Upper lobe of right lung (tissue), 1 donor: ENCODE measurements around the gene SFXN4. TPM values are rescaled to one million over a fixed set of nuclear protein-coding genes. Genes with fewer than 3 reads are reported as not detected.
"Not testable (repeated sequence)": the region's sequence is repeated elsewhere in the genome, so short reads cannot be mapped to it uniquely, and the experiment has no call there.

ENCODE experiments used
- ATAC-seq: fragments of 200-7000 bp; cut with Tn5 transposase; one replicate; pipeline ENCODE4 v1.9.1; 2020; ENCODE audit warnings: mild to moderate bottlenecking, moderate library complexity
- DNase-seq: peaks from one replicate; pipeline ENCODE4 v3.0.0-alpha.2; 2020
- H3K27ac ChIP-seq: fragments of 200-600 bp; one replicate; pipeline ENCODE4 v1.8.0; 2022
- H3K27me3 ChIP-seq: fragments of 200-600 bp; one replicate; pipeline ENCODE4 v1.8.0; 2022; ENCODE audit warnings: mild to moderate bottlenecking
- H3K36me3 ChIP-seq: fragments of 200-600 bp; one replicate; pipeline ENCODE4 v1.8.0; 2022
- H3K4me1 ChIP-seq: fragments of 200-600 bp; one replicate; pipeline ENCODE4 v1.8.0; 2022
- H3K4me3 ChIP-seq: fragments of 200-600 bp; one replicate; pipeline ENCODE4 v1.8.0; 2022; ENCODE audit warnings: mild to moderate bottlenecking
- H3K9me3 ChIP-seq: fragments of 200-600 bp; one replicate; pipeline ENCODE4 v1.8.0; 2022
- intact Hi-C: fragments of 100-400 bp; cut with DNase I; formaldehyde crosslinking; loops from one replicate; pipeline ENCODE4 v1.11.0; 2022
- total RNA-seq: library from RNA; stranded (reverse); fragmentation: NEBNext Ultra II Directional; extraction: Animal tissue kit (Norgen Biotek cat#: 25700); gene quantifications from one replicate; pipeline ENCODE4 v1.2.1, GENCODE V29; 2021
- TF ChIP-seq, protein P1 (sequence below): fragments of 200-600 bp; IDR thresholded peaks from one replicate; pipeline ENCODE4 v1.8.0; 2022; ENCODE audit warnings: antibody characterized with exemption
- donor health status: DM: no; HTN: yes; CAD: no; lungs with severe emphysema.

Gene SFXN4
- total RNA-seq, 1 donor from 2014 or later = 20.8 TPM

- Histone ChIP-seq H3K36me3 (no peaks in the 10 kb centered on the region), H3K27me3 (no peaks in the 10 kb centered on the region), H3K4me1 (peaks cover 10% of the 10 kb centered on the region), H3K27ac (no peak overlapping the region), H3K9me3 (no peaks in the 10 kb centered on the region), H3K4me3 (no peak overlapping the region)
- DNase-seq = no peak
- no peak for ATAC-seq
- intact Hi-C loops = no loop called here
- TF ChIP-seq, protein P1, sequence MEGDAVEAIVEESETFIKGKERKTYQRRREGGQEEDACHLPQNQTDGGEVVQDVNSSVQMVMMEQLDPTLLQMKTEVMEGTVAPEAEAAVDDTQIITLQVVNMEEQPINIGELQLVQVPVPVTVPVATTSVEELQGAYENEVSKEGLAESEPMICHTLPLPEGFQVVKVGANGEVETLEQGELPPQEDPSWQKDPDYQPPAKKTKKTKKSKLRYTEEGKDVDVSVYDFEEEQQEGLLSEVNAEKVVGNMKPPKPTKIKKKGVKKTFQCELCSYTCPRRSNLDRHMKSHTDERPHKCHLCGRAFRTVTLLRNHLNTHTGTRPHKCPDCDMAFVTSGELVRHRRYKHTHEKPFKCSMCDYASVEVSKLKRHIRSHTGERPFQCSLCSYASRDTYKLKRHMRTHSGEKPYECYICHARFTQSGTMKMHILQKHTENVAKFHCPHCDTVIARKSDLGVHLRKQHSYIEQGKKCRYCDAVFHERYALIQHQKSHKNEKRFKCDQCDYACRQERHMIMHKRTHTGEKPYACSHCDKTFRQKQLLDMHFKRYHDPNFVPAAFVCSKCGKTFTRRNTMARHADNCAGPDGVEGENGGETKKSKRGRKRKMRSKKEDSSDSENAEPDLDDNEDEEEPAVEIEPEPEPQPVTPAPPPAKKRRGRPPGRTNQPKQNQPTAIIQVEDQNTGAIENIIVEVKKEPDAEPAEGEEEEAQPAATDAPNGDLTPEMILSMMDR = no peak
Observed at GRCh38 chr10:119100434-119101238, 64.9 kb downstream of the SFXN4 start.

DNA sequence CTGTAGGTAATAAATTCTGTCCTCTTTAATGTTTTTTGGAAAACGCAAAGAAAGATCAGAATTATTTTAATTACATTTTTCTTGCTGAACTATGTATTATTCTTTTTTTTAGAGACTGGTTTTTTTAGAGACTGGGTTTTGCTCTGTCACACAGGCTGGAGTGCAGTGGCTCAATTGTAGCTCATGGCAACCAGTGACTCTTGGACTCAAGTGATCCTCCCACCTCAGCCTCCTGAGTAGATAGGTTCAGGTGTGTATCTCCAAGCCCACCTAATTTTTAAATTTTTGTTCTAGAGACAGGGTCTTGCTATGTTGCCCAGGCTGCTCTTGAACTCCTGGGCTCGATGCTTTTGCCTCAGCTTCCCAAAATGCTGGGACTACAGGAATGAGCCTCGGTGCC, 66.9 kb downstream of the SFXN4 start:
- DNase-seq = no peak
- Histone ChIP-seq H3K27me3 (no peaks in the 10 kb centered on the region), H3K36me3 (no peaks in the 10 kb centered on the region), H3K9me3 (no peaks in the 10 kb centered on the region), H3K4me3 (no peak overlapping the region), H3K27ac (no peak overlapping the region), H3K4me1 (no peaks in the 10 kb centered on the region)
- TF ChIP-seq, protein P1 = no peak
- intact Hi-C loops = no loop called here
- ATAC-seq = no peak

DNA sequence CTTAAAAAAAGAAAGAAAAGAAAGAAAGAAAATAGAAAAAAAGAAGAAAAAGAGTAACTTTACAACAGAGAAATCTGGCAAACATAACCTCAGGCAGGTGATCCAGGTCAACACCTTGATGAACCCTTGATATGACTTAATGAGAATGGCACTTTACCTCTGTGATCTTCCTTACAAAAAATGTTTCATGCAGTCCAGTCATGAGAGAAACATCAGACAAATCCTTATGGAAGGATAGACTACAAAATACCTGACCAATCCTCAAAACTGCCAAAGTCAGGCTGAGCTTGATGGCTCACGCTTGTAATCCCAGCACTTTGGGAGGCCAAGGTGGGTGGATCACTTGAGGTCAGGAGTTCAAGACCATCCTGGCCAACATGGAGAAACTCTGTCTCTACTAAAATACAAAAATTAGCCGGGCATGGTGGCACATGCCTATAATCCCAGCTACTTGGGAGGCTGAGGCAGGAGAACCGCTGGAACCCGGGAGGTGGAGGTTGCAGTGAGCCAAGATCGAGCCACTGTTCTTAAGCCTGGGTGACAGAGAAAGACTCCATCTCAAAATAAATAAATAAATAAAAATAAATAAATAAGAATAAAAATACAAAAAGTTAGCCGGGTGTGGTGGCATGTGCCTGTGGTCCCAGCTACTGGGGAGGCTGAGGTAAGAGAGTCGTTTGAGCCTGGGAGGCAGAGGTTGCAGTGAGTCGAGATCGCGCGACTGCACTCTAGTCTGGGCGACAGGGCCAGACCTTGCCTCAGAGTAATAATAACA, 68.7 kb downstream of the SFXN4 start:
- H3K27me3 ChIP-seq, DNase-seq, H3K4me1 ChIP-seq, ATAC-seq, H3K36me3 ChIP-seq, H3K9me3 ChIP-seq, H3K27ac ChIP-seq, intact Hi-C loops, H3K4me3 ChIP-seq: not testable (repeated sequence)

DNA sequence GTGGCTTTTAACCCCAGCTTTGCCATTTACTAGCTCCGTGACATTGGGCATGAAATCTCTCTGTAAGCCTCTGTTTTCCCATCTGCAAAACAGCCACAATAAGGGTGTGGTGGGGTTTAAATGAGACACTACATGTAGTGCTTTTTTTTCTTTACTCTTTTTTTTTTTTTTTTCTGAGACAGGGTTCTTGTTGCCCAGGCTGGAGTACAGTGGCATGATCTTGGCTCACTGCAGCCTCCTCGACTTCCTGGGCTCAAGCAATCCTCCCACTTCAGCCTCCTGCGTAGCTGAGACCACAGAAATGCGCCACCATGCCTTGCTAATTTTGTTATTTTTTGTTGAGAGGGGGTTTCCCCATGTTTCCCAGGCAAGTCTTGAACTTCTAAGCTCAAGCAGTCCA, 69.9 kb downstream of the SFXN4 start:
- Histone ChIP-seq H3K27ac (no peak overlapping the region), H3K9me3 (no peaks in the 10 kb centered on the region), H3K4me1 (no peaks in the 10 kb centered on the region), H3K4me3 (no peak overlapping the region), H3K36me3 (no peaks in the 10 kb centered on the region), H3K27me3 (no peaks in the 10 kb centered on the region)
- no peak for ATAC-seq
- DNase-seq = no peak
- TF ChIP-seq, protein P1 = no peak
- intact Hi-C loops = no loop called here

DNA sequence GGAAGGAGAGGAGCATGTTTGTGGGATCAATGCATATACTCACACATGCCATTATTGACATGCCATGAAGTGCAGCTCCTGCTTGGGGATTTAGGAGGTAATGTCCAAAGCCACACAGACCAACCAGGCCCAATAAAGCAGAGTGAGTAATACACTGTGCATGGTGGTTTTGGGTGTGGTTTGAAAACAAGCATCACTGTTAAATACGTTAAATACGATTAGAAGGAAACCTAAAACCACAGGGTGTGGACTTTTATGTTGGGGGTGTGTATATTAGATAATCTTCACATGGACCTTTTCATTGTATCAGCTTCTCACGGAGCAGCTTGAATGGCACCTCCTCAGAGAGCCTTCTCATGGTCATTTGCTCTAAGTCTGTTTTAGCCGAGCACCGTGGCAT, 74.5 kb downstream of the SFXN4 start:
- no peak overlapping the region for H3K27ac ChIP-seq
- no peaks in the 10 kb centered on the region for H3K4me1 ChIP-seq
- ATAC-seq = peak; percentile 62
- no peak for DNase-seq
- intact Hi-C loops = no loop called here
- H3K9me3 ChIP-seq = no peaks in the 10 kb centered on the region
- H3K4me3 ChIP-seq = no peak overlapping the region
- H3K27me3 ChIP-seq = no peaks in the 10 kb centered on the region
- TF ChIP-seq, protein P1 = no peak
- no peaks in the 10 kb centered on the region for H3K36me3 ChIP-seq

Other genes starting within 250 kb of the SFXN4 start
- 2.9 TPM for gene NANOS1, start 136.0 kb downstream of the SFXN4 start, total RNA-seq
- gene EIF3A, start 84.9 kb downstream of the SFXN4 start, total RNA-seq = 96.9 TPM
- gene DENND10, start 61.6 kb downstream of the SFXN4 start, total RNA-seq = 27.7 TPM
- 76.7 TPM for gene PRDX3, start 13.1 kb upstream of the SFXN4 start, total RNA-seq
- gene GRK5, start 41.9 kb upstream of the SFXN4 start, total RNA-seq = 83.5 TPM